ENCODE results near the gene EIF5B. TPM values are rescaled to one million over a fixed set of nuclear protein-coding genes. Genes with fewer than 3 reads are reported as not detected.
"Not testable (repeated sequence)": the region's sequence is repeated elsewhere in the genome, so short reads cannot be mapped to it uniquely, and the experiment has no call there.

EIF5B gene
- total RNA-seq, 1 donor from 2014 or later: 21.3 TPM

DNA sequence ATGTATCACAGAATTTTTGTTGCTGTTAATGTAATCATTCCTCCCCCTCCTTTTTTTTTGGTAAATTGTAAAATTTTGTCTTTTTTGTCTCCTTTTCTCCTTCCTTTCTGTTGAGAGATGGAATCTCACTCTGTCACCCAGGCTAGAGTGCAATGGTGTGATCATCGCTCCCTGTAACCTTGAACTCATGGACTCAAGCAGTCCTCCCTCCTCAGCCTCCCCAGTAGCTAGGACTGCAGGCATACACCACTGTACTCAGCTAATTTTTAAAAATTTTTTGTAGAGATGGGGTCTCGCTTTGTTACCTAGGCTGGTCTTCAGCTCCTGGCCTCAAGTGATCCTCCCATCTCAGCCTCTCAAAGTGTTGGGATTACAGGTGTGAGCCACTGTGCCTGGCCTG lies 5.3 kb downstream of the EIF5B start:
- TF ChIP-seq, protein P1, sequence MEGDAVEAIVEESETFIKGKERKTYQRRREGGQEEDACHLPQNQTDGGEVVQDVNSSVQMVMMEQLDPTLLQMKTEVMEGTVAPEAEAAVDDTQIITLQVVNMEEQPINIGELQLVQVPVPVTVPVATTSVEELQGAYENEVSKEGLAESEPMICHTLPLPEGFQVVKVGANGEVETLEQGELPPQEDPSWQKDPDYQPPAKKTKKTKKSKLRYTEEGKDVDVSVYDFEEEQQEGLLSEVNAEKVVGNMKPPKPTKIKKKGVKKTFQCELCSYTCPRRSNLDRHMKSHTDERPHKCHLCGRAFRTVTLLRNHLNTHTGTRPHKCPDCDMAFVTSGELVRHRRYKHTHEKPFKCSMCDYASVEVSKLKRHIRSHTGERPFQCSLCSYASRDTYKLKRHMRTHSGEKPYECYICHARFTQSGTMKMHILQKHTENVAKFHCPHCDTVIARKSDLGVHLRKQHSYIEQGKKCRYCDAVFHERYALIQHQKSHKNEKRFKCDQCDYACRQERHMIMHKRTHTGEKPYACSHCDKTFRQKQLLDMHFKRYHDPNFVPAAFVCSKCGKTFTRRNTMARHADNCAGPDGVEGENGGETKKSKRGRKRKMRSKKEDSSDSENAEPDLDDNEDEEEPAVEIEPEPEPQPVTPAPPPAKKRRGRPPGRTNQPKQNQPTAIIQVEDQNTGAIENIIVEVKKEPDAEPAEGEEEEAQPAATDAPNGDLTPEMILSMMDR (IDR thresholded peaks at IDR 0.05; ENCODE audit: insufficient read depth, low read length, severe bottlenecking): no peak
- Histone ChIP-seq H3K36me3 (ENCODE audit: control insufficient read depth, insufficient read depth, low read length) (no peaks in the 10 kb centered on the region), H3K27me3 (ENCODE audit: control insufficient read depth, insufficient read depth, low read length) (no peaks in the 10 kb centered on the region), H3K4me3 (ENCODE audit: low read depth, low read length) (no peak overlapping the region)
- FAIRE-seq (no peak), DNase-seq (ENCODE audit: low read depth) (no peak)

DNA sequence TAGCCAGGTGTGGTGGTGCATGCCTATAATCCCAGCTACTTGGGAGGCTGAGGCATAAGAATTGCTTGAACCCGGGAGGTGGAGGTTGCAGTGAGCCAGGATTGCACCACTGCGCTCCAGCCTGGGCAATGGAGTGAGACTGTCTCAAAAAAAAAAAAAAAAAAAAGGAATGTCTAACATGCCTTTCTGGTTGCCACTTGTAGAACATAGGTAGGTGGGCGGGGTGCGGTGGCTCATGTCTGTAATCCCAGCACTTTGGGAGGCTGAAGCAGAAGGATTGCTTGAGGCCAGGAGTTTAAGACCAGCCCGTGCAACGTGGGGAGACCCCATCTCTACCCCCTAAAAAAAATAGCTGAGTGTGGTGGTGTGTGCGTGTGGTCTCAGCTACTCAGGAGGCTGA lies 8.3 kb downstream of the EIF5B start:
- FAIRE-seq; H3K27me3 ChIP-seq (ENCODE audit: control insufficient read depth, insufficient read depth, low read length); H3K36me3 ChIP-seq (ENCODE audit: control insufficient read depth, insufficient read depth, low read length); DNase-seq (ENCODE audit: low read depth); H3K4me3 ChIP-seq (ENCODE audit: low read depth, low read length): not testable (repeated sequence)

DNA sequence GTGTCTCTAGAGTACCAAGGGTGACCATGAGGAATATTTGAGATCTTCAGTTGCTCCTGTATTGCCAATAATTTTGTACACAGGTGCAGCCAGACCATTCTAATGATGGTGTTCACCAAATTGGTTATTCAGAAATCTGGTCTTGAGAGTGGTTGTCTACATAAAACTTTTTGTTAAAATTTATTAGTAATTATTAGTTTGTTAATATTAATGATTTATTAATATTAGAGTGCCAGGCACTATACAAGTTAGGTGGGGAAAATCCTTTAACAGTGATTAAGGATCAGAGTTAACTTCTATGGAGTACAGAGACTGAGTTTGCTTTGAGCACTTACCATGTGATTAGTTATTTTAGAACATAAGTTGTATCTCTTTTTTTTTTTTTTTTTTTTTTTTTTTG lies 9.0 kb downstream of the EIF5B start:
- Histone ChIP-seq H3K36me3 (ENCODE audit: control insufficient read depth, insufficient read depth, low read length) (no peaks in the 10 kb centered on the region), H3K4me3 (ENCODE audit: low read depth, low read length) (no peak overlapping the region), H3K27me3 (ENCODE audit: control insufficient read depth, insufficient read depth, low read length) (no peaks in the 10 kb centered on the region)
- FAIRE-seq (no peak), DNase-seq (ENCODE audit: low read depth) (no peak)
- TF ChIP-seq, protein P1 (IDR thresholded peaks at IDR 0.05; ENCODE audit: insufficient read depth, low read length, severe bottlenecking): no peak

DNA sequence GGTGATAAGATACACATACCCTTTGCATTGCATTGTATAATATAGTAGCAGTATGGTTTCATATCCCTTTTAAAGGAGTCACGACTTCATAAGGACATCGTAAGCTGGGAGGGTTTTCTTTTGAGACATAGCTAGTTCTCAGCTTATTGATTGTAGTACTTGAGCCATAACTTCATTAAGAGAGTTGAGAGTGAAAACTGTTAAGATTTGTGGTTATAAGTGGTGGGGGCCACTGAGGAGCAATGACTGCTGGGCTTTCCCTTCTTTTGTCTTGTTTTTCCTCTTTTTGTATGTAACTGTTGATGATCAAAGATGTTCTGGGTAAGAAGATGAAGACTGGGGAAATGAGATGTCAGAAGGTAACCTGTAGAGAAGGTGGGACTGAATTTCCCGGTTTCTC lies 11.0 kb downstream of the EIF5B start:
- H3K27me3 ChIP-seq (ENCODE audit: control insufficient read depth, insufficient read depth, low read length): no peaks in the 10 kb centered on the region
- TF ChIP-seq, protein P1 (IDR thresholded peaks at IDR 0.05; ENCODE audit: insufficient read depth, low read length, severe bottlenecking): no peak
- no peak for DNase-seq (ENCODE audit: low read depth)
- FAIRE-seq: no peak
- H3K36me3 ChIP-seq (ENCODE audit: control insufficient read depth, insufficient read depth, low read length): no peaks in the 10 kb centered on the region
- no peak overlapping the region for H3K4me3 ChIP-seq (ENCODE audit: low read depth, low read length)

DNA sequence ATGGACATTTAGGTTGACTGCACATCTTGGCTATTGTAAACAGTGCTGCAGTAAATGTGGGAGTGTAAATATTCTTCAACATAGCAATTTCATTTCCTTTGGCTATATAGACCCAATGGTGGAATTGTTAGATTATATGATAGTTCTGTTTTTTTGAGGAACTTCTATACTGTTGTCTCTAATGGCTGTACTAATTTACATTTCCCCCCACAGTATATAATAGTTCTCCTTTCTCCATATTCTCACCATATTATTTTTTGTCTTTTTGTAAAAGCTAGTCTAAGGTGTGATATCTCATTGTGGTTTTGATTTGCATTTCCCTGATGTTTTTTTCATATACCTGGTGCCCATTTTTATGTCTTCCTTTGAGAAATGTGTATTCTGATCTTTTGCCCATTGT lies 13.0 kb downstream of the EIF5B start:
- H3K4me3 ChIP-seq (ENCODE audit: low read depth, low read length): no peak overlapping the region
- no peak for FAIRE-seq
- no peak for DNase-seq (ENCODE audit: low read depth)
- TF ChIP-seq, protein P1 (IDR thresholded peaks at IDR 0.05; ENCODE audit: insufficient read depth, low read length, severe bottlenecking): no peak
- H3K27me3 ChIP-seq (ENCODE audit: control insufficient read depth, insufficient read depth, low read length): no peaks in the 10 kb centered on the region
- no peaks in the 10 kb centered on the region for H3K36me3 ChIP-seq (ENCODE audit: control insufficient read depth, insufficient read depth, low read length)

DNA sequence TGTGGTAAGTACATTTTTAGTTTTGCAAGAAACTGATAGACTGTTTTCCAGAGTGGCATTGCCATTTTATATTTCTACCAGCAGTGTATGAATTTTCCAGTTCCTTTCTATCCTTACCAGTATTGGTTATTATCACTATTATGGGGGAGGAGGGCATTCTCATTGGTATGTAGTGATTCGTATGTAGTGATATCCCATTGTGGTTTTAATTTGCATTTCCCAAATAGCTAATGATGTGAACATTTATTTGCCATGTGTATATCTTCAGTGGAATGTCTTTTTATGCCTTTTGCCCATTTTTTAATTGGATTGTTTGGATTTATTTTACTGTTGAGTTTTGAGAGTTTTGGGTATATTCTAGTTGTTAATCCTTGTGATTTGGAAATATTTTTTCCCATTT lies 16.9 kb downstream of the EIF5B start:
- DNase-seq (ENCODE audit: low read depth): peak; percentile 12
- TF ChIP-seq, protein P1 (IDR thresholded peaks at IDR 0.05; ENCODE audit: insufficient read depth, low read length, severe bottlenecking): no peak
- no peak for FAIRE-seq

DNA sequence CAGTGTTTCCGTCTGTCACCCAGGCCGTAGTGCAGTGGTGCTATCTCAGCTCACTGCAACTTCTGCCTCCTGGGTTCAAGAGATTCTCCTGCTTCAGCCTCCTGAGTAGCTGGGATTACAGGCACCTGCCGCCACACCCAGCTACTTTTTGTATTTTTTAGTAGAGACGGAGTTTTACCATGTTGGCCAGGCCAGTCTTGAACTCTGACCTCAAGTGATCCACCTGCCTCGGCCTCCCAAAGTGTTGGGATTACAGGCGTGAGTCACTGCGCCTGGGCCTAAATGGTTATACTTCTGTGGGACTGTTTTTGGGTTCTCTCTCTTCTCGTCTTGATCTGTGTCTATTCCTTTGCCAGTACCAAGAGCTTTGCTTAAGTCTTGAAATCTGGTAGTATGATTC lies 17.6 kb downstream of the EIF5B start:
- not testable (repeated sequence) for FAIRE-seq; H3K27me3 ChIP-seq (ENCODE audit: control insufficient read depth, insufficient read depth, low read length); H3K4me3 ChIP-seq (ENCODE audit: low read depth, low read length); H3K36me3 ChIP-seq (ENCODE audit: control insufficient read depth, insufficient read depth, low read length); DNase-seq (ENCODE audit: low read depth)

More for the DNA sequence above, 16.9 kb downstream of the EIF5B start:
- H3K4me3 ChIP-seq (ENCODE audit: low read depth, low read length): no peak overlapping the region
- no peaks in the 10 kb centered on the region for H3K27me3 ChIP-seq (ENCODE audit: control insufficient read depth, insufficient read depth, low read length)
- no peaks in the 10 kb centered on the region for H3K36me3 ChIP-seq (ENCODE audit: control insufficient read depth, insufficient read depth, low read length)
